Posterior vena cava (tissue), 2 donors: ENCODE results near the gene CCDC127. TPM values are rescaled to one million over a fixed set of nuclear protein-coding genes. Genes with fewer than 3 reads are reported as not detected.

Experiments used
- DNase-seq: peaks from one replicate; pipeline ENCODE4 v3.0.0-alpha.2; 2020; ENCODE audit warnings: low spot score
- intact Hi-C, 2 donors: fragments of 100-400 bp; cut with DNase I; formaldehyde crosslinking; loops; one replicate each; pipeline versions ENCODE4 v1.14.1 to v1.14.2; 2022 to 2023
- total RNA-seq, 2 donors: library from RNA; stranded (reverse); fragmentation: NEBNext Ultra II Directional; extraction: Animal tissue kit (Norgen Biotek cat#: 25700); gene quantifications; one replicate each; pipeline ENCODE4 v1.2.1, GENCODE V29; 2021
- donor health status: DM: yes; HTN: yes; CAD: no.
- donor health status: DM: yes; HTN: yes; CAD: no.

CCDC127 gene
- total RNA-seq, 2 donors from 2014 or later: 5.8 to 6.9 TPM

DNA sequence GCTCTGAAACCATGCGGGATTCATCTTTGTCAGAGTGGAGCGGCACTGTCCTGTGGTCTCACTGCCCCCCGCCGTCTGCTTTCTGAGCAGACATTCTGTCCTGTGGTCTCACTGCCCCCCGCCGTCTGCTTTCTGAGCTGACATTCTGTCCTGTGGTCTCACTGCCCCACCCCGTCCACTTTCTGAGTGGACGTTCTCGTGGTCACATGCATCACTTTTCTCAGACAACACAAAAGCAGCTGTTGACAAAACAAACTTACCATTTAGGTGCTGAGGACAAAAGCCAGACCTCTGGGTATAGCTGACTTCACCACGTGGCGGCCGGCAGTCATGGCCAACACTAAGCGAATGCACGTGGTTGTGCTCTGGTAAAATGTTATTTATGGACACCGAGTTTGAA lies 23.9 kb downstream of the CCDC127 start:
- intact Hi-C loops: loop anchor here in 1 of 2 donors (5.0 kb wide), 1 partner anchor 798 kb away; no protein-coding TSS in a partner anchor
- DNase-seq: peak; percentile 73

GRCh38 chr5:192970-193831 lies 24.8 kb downstream of the CCDC127 start:
- intact Hi-C loops: loop anchor here in 1 of 2 donors (5.0 kb wide), 1 partner anchor 799 kb away; no protein-coding TSS in a partner anchor
- DNase-seq: peak; percentile 72

DNA sequence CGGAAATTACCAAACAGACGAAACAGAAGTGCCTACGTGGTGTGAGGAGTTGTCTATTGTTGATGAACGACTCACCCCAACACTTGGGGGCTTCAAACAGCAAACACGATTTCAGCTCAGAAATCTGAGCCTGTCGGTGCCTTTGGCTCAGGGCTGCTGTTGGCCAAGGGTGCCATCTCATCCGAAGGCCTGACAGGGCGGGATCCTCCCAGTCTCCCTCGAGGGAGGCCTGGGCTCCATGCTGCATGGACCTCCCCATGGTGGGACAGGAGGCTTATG lies 25.3 kb downstream of the CCDC127 start:
- intact Hi-C loops: loop anchor here in 1 of 2 donors (5.0 kb wide), 1 partner anchor 800 kb away; no protein-coding TSS in a partner anchor
- DNase-seq: no peak

GRCh38 chr5:191949-192690 lies 25.8 kb downstream of the CCDC127 start:
- intact Hi-C loops: loop anchor here in 1 of 2 donors (5.0 kb wide), 1 partner anchor 800 kb away; no protein-coding TSS in a partner anchor
- DNase-seq: peak; percentile 71

GRCh38 chr5:191036-191948 lies 26.7 kb downstream of the CCDC127 start, which contains the start of gene LRRC14B:
Gene LRRC14B, plus strand, starts transcription at chr5:191495. Its CDS starts 44 bp downstream, at chr5:191539.
- intact Hi-C loops: loop anchor here in 1 of 2 donors (5.0 kb wide), 1 partner anchor 801 kb away; no protein-coding TSS in a partner anchor
- DNase-seq: peak; percentile 78

DNA sequence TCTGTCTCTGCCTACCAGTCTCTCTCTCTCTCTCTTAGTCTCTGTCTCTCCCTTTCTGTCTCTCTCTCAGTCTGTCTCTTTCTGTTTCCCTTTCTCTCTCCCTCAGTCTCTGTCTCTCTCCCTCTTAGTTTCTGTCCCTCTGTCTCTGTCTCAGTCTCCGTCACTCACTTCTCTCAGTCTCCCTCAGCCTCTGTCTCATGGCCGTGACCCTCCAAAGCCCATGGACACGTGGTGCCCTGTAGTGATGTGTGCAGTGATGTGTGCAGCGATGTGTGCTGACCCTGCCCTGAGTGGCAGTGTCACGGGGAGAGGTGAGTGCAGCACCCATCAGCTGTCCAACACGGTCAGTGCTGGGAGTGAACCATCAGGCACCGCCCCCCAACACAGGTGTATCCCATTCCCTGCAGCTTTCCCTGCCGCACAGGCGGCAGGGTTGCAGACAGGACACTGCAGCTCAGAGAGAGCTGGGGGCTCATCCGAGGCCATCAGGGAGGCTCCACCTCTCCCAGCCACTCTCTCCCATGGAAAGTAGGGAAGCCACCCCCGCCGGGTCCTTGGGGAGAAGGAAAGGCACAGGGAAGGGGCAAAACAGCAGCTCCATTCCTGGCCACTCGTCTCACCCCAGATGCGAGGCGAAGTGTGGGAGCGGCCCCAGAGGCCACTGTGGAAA lies 27.5 kb downstream of the CCDC127 start:
- DNase-seq: peak; percentile 71

GRCh38 chr5:189976-190365 lies 28.0 kb downstream of the CCDC127 start:
- peak; percentile 69 for DNase-seq
- intact Hi-C loops: loop anchor here in 1 of 2 donors (5.0 kb wide), 1 partner anchor 802 kb away; no protein-coding TSS in a partner anchor

More for the DNA sequence above, 27.5 kb downstream of the CCDC127 start:
- intact Hi-C loops: loop anchor here in 1 of 2 donors (5.0 kb wide), 1 partner anchor 802 kb away; no protein-coding TSS in a partner anchor

- intact Hi-C loops: no loop called here
- peak; percentile 67 for DNase-seq
Measured at GRCh38 chr5:189486-189885, 28.5 kb downstream of the CCDC127 start.

DNA sequence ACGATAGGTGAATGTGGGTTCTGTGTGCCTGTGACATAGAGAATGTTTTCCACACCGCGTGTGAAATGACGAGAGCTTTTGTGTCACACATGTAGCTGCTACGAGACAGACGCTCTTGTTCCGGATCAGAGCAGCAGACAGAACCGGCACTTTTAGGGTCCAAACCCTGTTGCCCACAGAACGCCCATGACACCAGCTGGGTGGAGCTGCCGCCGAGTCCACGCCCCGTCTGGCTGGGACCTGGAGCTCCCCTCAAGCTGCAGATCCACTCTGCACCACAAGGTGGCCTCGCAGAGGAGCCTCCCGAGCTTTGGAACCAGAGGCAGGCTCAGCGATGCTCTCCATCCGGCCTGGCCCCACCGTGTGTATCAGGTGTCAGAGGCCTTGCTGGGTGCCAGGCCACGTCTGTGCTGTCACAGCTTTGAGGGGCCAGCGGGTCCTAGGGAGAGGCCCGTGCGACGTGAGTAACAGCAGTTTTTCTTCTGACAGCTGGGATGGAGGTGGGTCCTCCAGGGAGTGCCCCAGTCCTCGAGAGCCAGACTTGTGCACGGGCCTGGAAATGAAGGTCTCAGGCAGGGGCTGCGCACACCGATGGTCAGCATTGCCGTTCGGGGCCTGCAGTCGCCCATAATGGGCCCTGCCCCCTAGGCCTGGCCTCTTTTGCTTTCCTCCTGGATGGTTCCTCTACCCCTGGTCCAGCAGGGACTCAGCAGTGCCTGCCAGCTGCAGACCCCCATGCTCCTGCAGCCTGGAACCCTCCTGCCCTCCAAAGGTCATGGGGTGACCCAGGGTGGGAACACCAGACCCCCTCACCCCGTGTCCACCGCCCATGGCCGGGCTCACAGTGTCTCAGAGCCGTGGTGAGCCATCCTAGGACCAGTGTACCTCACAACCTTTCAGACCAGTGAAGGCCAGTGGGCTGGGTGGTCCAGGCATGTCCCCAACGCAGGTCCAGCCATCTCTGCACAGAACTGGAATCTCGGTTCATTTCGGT lies 29.2 kb downstream of the CCDC127 start:
- intact Hi-C loops: no loop called here

GRCh38 chr5:187617-188451 lies 30.1 kb downstream of the CCDC127 start:
- intact Hi-C loops: no loop called here
- no peak for DNase-seq

More for the DNA sequence above, 29.2 kb downstream of the CCDC127 start:
- DNase-seq: peak; percentile 96

- intact Hi-C loops: no loop called here
- no peak for DNase-seq
Measured at GRCh38 chr5:187042-187431, 30.9 kb downstream of the CCDC127 start.

DNA sequence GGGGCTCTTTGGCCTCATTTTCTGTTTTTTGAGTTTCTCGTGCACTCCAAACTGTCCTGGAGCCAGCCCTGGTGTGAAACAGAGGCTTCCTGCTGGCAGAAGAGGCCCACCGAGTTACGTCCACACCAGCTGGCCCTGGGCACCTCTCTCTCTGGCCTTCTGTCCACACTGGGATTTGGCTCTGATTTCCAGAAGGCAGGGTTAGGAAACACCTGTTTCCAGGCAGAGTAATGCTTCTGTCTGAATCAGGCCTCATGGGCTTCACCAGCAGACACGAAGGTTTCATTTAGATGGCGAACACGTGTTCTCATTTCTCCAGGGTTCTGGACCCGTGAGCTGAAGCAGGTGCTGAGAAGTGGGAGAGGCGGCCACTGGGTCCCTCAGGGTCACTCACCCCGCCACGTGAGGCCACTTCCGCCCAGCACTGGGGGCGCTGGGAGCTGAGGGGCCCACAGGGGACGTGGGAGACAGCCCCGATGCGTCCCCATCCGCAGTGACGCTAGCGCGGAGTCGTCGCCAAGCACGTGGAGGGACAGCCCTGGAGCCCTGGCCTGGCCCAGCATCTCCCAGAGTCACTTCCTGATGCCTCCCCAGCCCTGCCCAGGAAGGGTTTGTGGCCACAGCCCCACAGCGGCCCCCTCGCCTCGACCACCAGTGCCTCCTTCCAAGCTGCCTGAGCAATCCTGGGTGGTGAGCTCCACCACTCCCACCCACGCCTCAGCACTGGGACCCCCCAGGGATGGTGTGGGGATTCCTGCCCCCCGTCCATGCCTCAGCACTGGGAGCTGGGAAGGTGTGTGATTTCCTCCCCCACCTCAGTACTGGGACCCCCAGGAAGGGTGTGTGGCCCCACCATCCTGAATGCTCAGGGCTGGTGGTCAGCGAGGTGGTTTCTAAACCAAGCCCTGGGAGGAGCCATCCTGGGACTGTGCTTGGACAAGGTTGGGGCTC lies 31.6 kb downstream of the CCDC127 start:
- intact Hi-C loops: no loop called here
- DNase-seq: no peak

- intact Hi-C loops: no loop called here
- DNase-seq: no peak
Measured at GRCh38 chr5:185095-186070, 32.6 kb downstream of the CCDC127 start.

DNA sequence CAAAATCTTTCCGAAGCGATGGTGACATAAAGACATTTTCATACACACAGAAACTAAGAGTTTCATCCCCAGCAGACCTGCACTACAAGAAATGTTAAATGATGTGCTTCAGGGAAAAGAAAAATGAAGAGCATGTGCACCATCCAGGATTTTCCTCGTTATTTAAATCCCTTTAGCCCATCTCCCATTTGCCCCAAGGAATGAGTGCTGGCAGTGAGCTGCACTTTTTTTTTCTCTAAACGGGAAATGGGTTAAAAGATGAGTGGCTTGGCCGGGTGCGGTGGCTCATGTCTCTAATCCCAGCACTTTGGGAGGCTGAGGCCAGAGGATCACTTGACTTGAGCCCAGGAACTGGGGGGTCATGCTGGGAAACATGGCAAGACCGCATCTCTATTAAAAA lies 33.5 kb downstream of the CCDC127 start:
- intact Hi-C loops: no loop called here
- DNase-seq: no peak
